Skin epidermis (tissue), 12 donors: ENCODE data around the gene F13B.
"Not testable (repeated sequence)": the region's sequence is repeated elsewhere in the genome, so short reads cannot be mapped to it uniquely, and the experiment has no call there.

ENCODE experiments used
- H3K27ac ChIP-seq, 21 experiments: fragments of 200-600 bp; sonication (generic) in 11 of 21; one replicate each; pipeline ENCODE4 v1.5.0; 2020; ENCODE audit warnings: mild to moderate bottlenecking in 3 of 21, inconsistent platforms in 2 of 21, moderate library complexity in 2 of 21
- H3K4me3 ChIP-seq, 7 experiments: fragments of 200-600 bp; sonication (generic) in 2 of 7; one replicate each; pipeline ENCODE4 v1.5.0; 2020; ENCODE audit warnings: inconsistent platforms in 2 of 7, mild to moderate bottlenecking in 2 of 7, moderate library complexity in 1 of 7

F13B gene

GRCh38 chr1:197066719-197067456, at the start of gene F13B:
Gene F13B, minus strand, starts transcription at chr1:197067260. Its CDS starts 37 bp downstream, at chr1:197067223.
- H3K4me3 ChIP-seq: no peak within 1 kb of the TSS

DNA sequence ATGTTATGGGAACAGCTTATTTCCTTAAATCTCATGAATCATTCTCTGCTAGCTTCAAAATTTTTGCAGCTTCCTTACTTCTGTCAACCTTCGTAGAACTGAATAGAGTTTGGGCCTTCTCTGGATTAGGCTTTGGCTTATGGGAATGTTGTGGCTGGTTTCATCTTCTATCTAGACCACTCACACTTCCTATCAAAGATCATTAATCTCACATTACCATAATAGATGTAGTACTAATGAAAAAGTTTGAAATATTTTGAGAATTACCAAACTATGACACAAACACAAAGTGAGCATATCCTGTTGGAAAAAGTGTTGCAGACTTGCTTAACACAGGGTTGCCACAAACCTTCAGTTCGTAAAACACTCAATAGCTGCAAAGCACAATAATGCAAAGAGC, 49.1 kb upstream of the F13B start:
- Histone ChIP-seq H3K4me3 (no peak overlapping the region), H3K27ac (no peak overlapping the region)

More at GRCh38 chr1:197066719-197067456, at the start of gene F13B:
- no peak within 1 kb of the TSS for H3K27ac ChIP-seq

- no peak overlapping the region for H3K27ac ChIP-seq
- H3K4me3 ChIP-seq: no peak overlapping the region
Measured at GRCh38 chr1:197106869-197107268, 39.8 kb upstream of the F13B start.

GRCh38 chr1:197103300-197103699, 36.2 kb upstream of the F13B start:
- Histone ChIP-seq H3K27ac (no peak overlapping the region), H3K4me3 (no peak overlapping the region)

- Histone ChIP-seq H3K4me3 (no peak overlapping the region), H3K27ac (no peak overlapping the region)
Measured at GRCh38 chr1:197101978-197102377, 34.9 kb upstream of the F13B start.

DNA sequence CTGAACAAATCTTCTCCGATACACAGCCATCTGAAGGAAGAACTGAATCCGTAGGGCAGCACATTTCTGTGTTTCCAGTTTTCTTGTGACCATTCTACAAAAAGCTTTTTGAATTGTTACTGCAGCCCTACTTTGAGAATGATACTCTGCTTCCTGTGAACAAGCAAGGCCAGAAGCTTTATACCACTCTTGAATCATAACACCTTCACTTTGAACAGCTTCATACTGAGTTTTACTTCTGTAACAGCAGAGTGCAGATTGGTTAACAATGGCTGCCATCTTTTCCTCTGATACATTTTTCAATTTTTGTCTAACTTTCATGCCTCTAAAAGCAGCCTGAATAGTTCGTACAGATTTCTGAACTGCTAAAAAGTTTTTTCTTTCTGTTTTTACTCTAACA, 33.6 kb upstream of the F13B start:
- Histone ChIP-seq H3K4me3 (no peak overlapping the region), H3K27ac (no peak overlapping the region)

DNA sequence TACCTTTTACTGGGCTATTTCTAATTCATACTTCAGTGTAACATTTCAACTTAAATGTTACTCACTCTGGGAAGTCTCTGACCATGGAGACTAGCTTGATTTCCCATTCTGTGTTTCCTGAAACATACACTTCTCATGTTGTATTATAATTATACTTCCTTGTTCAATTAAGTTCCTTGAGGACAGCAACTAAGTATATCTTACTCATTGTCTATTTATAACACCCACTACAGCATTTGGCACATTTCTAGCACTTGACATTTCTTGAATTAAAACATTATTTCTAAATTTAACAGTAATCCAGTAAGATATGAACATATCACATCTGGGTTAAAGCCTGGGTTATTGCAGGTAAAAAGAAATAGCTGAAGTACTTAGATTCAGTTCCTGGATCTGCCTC, 32.4 kb upstream of the F13B start:
- Histone ChIP-seq H3K4me3 (no peak overlapping the region), H3K27ac (no peak overlapping the region)

DNA sequence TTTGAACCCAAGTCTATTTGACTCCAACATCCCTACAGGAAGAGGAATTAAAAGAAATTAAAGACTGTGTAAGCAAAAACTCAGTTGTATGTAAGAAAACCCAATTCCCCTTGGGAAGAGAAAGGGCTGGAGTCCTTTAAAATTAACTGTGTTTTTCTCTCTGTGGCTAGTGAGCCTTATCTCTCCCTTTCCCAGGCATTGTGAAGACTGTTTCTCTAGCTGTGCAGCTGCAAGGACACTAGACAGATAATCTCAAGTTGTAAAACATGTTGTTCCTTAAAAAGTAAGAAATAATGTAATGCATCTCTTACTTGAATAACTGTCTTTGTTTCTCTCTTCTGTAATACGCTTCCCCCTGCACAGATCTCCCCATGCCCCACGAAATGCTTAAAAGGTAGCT, 29.9 kb upstream of the F13B start:
- not testable (repeated sequence) for H3K4me3 ChIP-seq, H3K27ac ChIP-seq

GRCh38 chr1:197096137-197096536, 29.1 kb upstream of the F13B start:
- Histone ChIP-seq H3K4me3 (no peak overlapping the region), H3K27ac (no peak overlapping the region)

GRCh38 chr1:197093226-197093885, 26.3 kb upstream of the F13B start:
- Histone ChIP-seq H3K4me3 (no peak overlapping the region), H3K27ac (no peak overlapping the region)

- H3K4me3 ChIP-seq: no peak overlapping the region
- H3K27ac ChIP-seq: no peak overlapping the region
Measured at GRCh38 chr1:197092491-197093023, 25.5 kb upstream of the F13B start.

GRCh38 chr1:197083474-197083873, 16.4 kb upstream of the F13B start:
- no peak overlapping the region for H3K27ac ChIP-seq

GRCh38 chr1:197081117-197081753, 14.2 kb upstream of the F13B start:
- no peak overlapping the region for H3K27ac ChIP-seq
- H3K4me3 ChIP-seq: no peak overlapping the region

More at GRCh38 chr1:197083474-197083873, 16.4 kb upstream of the F13B start:
- no peak overlapping the region for H3K4me3 ChIP-seq

DNA sequence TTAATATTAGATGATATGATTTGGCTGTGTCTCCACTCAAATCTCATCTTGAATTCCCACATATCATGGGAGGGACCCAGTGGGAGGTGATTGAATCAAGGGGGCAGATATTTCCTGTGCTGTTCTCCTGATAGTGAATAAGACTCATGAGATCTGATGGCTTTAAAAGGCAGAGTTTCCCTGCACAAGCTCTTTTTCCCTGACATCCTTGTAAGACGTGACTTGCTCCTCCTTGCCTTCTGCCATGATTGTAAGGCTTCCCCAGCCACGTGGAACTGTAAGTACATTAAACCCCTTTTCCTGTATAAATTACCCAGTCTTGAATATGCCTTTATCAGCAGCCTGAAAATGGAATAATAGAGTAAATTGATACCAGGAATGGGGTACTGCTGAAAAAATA, 13.3 kb upstream of the F13B start:
- Histone ChIP-seq H3K27ac (no peak overlapping the region), H3K4me3 (no peak overlapping the region)

DNA sequence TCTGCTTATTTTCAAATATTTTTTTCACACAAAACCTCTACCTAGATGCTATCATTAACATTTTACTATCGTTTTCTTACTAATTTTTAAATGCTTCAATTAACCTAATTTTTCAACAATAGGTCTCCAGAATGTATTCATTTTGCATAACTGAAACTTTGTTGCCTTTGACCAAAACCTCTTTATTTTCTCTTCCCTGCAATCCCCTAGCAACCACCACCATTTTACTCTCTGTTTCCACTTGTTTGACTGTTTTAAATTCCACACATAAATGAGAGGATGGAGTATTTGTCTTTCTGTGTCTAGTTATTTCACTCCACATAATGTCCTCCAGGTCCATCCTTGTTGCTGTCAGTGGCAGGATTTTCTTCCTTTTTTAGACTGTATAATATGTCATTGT, 9.5 kb upstream of the F13B start:
- Histone ChIP-seq H3K27ac (no peak overlapping the region), H3K4me3 (no peak overlapping the region)

DNA sequence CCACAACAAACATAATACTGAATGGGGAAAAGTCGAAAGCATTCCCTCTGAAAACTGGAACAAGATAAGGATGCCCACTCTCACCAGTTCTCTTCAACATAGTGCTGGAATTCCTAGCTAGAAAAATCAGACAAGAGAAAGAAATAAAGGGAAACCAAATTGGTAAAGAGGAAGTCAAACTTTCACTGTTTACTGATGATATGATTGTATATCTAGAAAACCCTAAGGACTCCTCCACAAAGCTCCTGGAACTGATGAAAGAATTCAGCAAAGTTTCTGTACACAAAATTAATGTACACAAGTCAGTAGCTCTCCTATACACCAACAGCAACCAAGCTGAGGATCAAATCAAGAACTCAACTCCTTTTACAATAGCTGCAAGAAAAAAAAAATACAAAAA, 6.9 kb upstream of the F13B start:
- Histone ChIP-seq H3K4me3 (no peak overlapping the region), H3K27ac (no peak overlapping the region)

DNA sequence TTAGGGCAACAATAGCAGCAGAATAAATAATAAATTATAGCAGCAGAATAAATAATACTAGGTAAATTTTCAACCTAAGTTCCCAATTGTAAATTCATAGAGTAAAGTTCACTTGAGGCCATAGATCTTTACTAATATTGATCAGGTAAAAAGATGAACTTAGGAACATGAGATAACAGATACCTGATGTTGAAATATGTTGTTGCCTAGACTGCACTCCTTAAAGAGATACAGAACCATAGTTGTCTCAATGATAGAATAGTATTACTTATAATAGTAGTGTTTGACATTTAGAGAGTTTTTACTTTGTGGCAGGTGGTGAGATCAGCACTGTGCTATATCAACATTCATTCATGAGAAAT, 378 bp upstream of the F13B start:
- Histone ChIP-seq H3K4me3 (no peak overlapping the region), H3K27ac (no peak overlapping the region)

DNA sequence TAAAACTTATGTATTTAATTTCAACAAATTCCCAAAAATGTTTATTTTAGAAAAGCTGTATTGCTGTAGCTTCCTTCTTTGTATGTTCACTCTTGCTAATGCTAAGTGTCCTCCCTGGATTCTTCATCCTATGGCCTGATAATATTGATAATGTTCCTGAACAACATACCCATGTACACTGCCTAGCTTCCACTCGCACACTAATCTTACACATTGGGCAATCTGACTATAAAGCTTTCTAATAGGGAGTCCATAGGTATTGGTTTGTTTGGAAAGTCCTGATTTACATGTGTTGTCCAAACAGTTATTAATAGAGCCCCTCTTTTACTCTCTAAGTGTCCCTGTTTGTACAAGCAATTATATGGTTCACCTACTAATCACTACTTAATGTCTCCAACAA, 783 bp downstream of the F13B start:
- H3K4me3 ChIP-seq: no peak overlapping the region
- H3K27ac ChIP-seq: no peak overlapping the region

DNA sequence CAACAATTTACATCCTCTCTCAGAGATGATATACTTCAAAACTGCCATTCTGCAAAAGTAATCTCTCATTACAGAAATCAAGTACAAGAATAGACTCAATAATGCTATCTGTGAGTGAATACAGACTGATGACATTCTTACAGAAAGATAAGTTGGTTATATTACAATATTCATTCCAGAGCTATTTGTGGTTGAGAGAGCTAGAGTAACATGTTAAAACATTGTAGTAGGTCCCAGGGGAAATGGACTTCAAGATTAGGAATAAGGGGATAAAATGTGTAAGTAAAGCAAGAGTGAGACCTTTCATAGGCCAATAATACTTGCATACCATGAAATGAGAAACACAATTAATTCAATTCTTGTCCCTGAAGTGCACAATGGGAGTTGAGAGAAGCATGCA, 1.5 kb downstream of the F13B start:
- H3K4me3 ChIP-seq: no peak overlapping the region
- no peak overlapping the region for H3K27ac ChIP-seq

DNA sequence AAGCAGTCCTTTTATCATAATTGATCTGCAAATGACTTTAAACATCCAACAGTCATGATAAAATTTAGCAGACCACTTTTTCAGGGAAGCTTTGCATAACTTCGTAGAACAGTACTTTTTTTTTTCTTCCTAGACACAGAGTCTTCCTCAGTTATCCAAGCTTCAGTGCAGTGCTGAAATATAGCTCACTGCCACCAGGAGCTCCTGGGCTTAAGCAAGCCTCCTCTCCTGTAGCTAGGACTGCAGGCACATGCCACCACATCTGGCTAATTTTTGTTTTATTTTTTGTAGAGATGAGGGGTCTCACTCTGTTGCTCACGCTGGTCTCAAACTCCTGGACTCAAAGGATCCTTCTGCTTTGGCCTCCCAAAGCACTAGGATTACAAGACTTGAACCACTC, 3.8 kb downstream of the F13B start:
- no peak overlapping the region for H3K27ac ChIP-seq
- no peak overlapping the region for H3K4me3 ChIP-seq

- Histone ChIP-seq H3K27ac (no peak overlapping the region), H3K4me3 (no peak overlapping the region)
Measured at GRCh38 chr1:197062692-197063091, 4.4 kb downstream of the F13B start.
